RKO (cell line): ENCODE measurements around the gene RMC1.
"Not testable (repeated sequence)": the region's sequence is repeated elsewhere in the genome, so short reads cannot be mapped to it uniquely, and the experiment has no call there.

Experiments
- DNase-seq: peaks from one replicate; pipeline ENCODE4 v3.0.0-alpha.2; 2016; ENCODE audit warnings: low spot score

The RMC1 gene

GRCh38 chr18:23532848-23533247, 29.5 kb downstream of the RMC1 start:
- no peak for DNase-seq

- DNase-seq = no peak
Measured at GRCh38 chr18:23534276-23534675, 31.0 kb downstream of the RMC1 start.

- DNase-seq = no peak
Measured at GRCh38 chr18:23536204-23536603, 32.9 kb downstream of the RMC1 start.

GRCh38 chr18:23537274-23537673, 34.0 kb downstream of the RMC1 start:
- no peak for DNase-seq

- no peak for DNase-seq
Measured at GRCh38 chr18:23538001-23538400, 34.7 kb downstream of the RMC1 start.

- no peak for DNase-seq
Measured at GRCh38 chr18:23538870-23539269, 35.6 kb downstream of the RMC1 start.

GRCh38 chr18:23539296-23539695, 36.0 kb downstream of the RMC1 start:
- DNase-seq = no peak

- no peak for DNase-seq
Measured at GRCh38 chr18:23539911-23540525, 36.7 kb downstream of the RMC1 start.

GRCh38 chr18:23540867-23541266, 37.6 kb downstream of the RMC1 start:
- DNase-seq = no peak

- no peak for DNase-seq
Measured at GRCh38 chr18:23541349-23542093, 38.2 kb downstream of the RMC1 start.

- DNase-seq = no peak
Measured at GRCh38 chr18:23542461-23542860, 39.1 kb downstream of the RMC1 start.

GRCh38 chr18:23545247-23545789, 42.0 kb downstream of the RMC1 start:
- no peak for DNase-seq

- DNase-seq = no peak
Measured at GRCh38 chr18:23547306-23547705, 44.0 kb downstream of the RMC1 start.

GRCh38 chr18:23547846-23548245, 44.5 kb downstream of the RMC1 start:
- DNase-seq = no peak

GRCh38 chr18:23548275-23548674, 45.0 kb downstream of the RMC1 start:
- DNase-seq = no peak

- no peak for DNase-seq
Measured at GRCh38 chr18:23548719-23549118, 45.4 kb downstream of the RMC1 start.

- no peak for DNase-seq
Measured at GRCh38 chr18:23550898-23551297, 47.6 kb downstream of the RMC1 start.

GRCh38 chr18:23551978-23552377, 48.7 kb downstream of the RMC1 start:
- DNase-seq = no peak

- DNase-seq = no peak
Measured at GRCh38 chr18:23552505-23552904, 49.2 kb downstream of the RMC1 start.

GRCh38 chr18:23553887-23554286, 50.6 kb downstream of the RMC1 start:
- no peak for DNase-seq

GRCh38 chr18:23556145-23556780, 53.0 kb downstream of the RMC1 start:
- DNase-seq = no peak

GRCh38 chr18:23557511-23557910, 54.2 kb downstream of the RMC1 start:
- DNase-seq = not testable (repeated sequence)

- DNase-seq = no peak
Measured at GRCh38 chr18:23560186-23560585, 56.9 kb downstream of the RMC1 start.
